GM18951 (cell line): Measurements from ENCODE around the gene ZFYVE21.

Source experiments
- POLR2A ChIP-seq: IDR thresholded peaks from 4 replicates; pipeline ENCODE4 v1.6.1; 2011; ENCODE audit warnings: mild to moderate bottlenecking; ENCODE audit not compliant: insufficient read length, insufficient read depth; ENCODE audit errors: extremely low read depth
- in situ Hi-C: fragments of 300-500 bp; cut with MboI; formaldehyde crosslinking; loops from one replicate; pipeline ENCODE4 v1.12.0; 2022; ENCODE audit warnings: low sequenced_read_pairs, mixed read lengths, inconsistent platforms; ENCODE audit not compliant: unreplicated experiment

The ZFYVE21 gene

GRCh38 chr14:103748534-103748857 is 32.9 kb downstream of the ZFYVE21 start:
- no peak for TF ChIP-seq POLR2A
- in situ Hi-C loops = no loop called here

- TF ChIP-seq POLR2A = no peak
- in situ Hi-C loops = no loop called here
Measured at GRCh38 chr14:103749452-103749851, 33.8 kb downstream of the ZFYVE21 start.

GRCh38 chr14:103749860-103750259 is 34.2 kb downstream of the ZFYVE21 start:
- in situ Hi-C loops = no loop called here
- no peak for TF ChIP-seq POLR2A

GRCh38 chr14:103753774-103754173 is 38.2 kb downstream of the ZFYVE21 start:
- TF ChIP-seq POLR2A = no peak

GRCh38 chr14:103755060-103755459 is 39.5 kb downstream of the ZFYVE21 start:
- no peak for TF ChIP-seq POLR2A
- in situ Hi-C loops = no loop called here

More at GRCh38 chr14:103753774-103754173, 38.2 kb downstream of the ZFYVE21 start:
- in situ Hi-C loops = no loop called here

- in situ Hi-C loops = no loop called here
- no peak for TF ChIP-seq POLR2A
Measured at GRCh38 chr14:103758059-103758776, 42.6 kb downstream of the ZFYVE21 start.

GRCh38 chr14:103762036-103762435 is 46.4 kb downstream of the ZFYVE21 start:
- in situ Hi-C loops = no loop called here
- no peak for TF ChIP-seq POLR2A

GRCh38 chr14:103762541-103762940 is 46.9 kb downstream of the ZFYVE21 start:
- TF ChIP-seq POLR2A = no peak
- in situ Hi-C loops = no loop called here

GRCh38 chr14:103763730-103764488 is 48.3 kb downstream of the ZFYVE21 start:
- TF ChIP-seq POLR2A = no peak
- in situ Hi-C loops = no loop called here

GRCh38 chr14:103765526-103765925 is 49.9 kb downstream of the ZFYVE21 start:
- in situ Hi-C loops = no loop called here
- no peak for TF ChIP-seq POLR2A

GRCh38 chr14:103767336-103767894 is 51.8 kb downstream of the ZFYVE21 start:
- TF ChIP-seq POLR2A = no peak
- in situ Hi-C loops = no loop called here

- TF ChIP-seq POLR2A = no peak
- in situ Hi-C loops = no loop called here
Measured at GRCh38 chr14:103770500-103770899, 54.9 kb downstream of the ZFYVE21 start.

- TF ChIP-seq POLR2A = no peak
- in situ Hi-C loops = no loop called here
Measured at GRCh38 chr14:103770902-103771301, 55.3 kb downstream of the ZFYVE21 start.
